GM19468 (cell line): ENCODE measurements around the gene IRX1.

Experiments used
- ATAC-seq: cut with Tn5 transposase; IDR thresholded peaks from one replicate; pipeline ENCODE4 v1.9.1; 2021; ENCODE audit warnings: mild to moderate bottlenecking, moderate library complexity, moderate number of reproducible peaks; ENCODE audit not compliant: unreplicated experiment; ENCODE audit errors: extremely low read depth

The IRX1 gene

DNA sequence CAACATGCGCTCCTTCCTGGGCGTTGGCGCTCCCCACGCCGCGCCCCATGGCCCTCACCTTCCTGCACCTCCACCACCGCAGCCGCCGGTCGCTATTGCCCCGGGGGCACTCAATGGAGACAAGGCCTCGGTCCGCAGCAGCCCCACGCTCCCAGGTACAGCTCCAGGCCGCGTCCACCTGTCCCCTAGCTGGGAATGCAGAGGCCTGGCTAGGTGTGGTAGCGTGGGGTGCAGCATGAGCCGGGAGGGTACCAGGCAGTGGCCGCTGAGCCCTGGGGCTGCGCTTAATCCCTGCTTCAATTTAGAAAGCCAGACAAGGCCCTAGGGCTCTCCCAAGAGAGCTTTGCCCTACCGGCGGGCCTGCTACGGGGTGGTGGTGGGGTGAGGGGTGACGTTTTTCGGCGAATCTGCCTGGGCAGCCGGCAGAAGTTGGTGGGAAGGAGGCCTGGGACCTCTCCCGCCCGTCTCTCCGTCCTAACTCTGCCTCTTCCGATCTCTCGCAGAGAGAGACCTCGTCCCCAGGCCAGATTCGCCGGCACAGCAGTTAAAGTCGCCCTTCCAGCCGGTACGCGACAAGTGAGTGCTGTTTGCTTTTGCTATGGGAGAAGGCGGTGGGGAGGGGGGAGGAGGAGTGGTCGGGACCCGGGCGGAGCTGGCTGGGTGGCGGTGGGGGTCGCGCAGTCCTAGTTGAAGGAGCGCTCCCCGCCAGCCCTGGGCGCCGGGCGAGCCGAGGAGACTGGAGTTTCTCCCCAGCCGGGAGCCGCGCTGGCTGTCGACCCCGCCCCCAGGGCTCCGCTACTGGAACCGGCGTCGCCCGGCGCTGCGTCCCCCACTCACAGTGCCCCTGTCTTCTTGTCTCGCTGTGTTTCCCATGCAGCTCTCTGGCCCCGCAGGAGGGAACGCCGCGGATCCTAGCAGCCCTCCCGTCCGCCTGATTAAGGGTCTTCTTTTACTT is 4.8 kb downstream of the IRX1 start:
- no peak for ATAC-seq

DNA sequence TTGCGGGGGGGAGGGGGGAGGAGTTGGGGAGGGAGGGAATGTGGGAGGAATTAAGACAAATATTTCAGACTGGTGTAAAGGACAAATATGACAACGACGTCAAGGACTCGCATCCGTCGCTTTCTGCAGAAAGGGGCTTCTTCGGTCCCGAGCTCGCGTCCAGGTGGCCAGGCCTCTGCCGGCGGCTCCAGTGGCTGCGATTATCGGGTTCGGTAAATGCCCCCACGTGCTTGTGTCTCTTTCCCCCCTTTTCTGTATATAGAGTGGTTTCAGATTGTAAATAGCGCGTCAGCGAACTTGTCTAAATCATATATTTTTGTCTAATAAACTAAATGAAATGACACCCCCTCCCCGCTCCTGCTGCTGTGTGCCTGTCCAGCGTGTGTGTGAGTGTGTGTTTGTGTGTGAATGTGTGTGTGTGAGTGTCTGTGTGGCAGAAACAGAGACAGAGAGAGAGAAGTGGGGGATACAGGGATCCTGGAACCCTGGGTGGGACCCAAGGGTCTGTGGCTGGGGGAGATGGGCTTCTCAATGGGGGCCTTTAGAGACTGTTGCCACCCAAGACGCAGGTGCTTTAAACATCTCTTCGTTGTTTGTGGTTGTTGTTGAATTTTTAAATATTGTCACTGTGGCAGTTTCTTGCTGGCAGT is 5.6 kb downstream of the IRX1 start:
- no peak for ATAC-seq

DNA sequence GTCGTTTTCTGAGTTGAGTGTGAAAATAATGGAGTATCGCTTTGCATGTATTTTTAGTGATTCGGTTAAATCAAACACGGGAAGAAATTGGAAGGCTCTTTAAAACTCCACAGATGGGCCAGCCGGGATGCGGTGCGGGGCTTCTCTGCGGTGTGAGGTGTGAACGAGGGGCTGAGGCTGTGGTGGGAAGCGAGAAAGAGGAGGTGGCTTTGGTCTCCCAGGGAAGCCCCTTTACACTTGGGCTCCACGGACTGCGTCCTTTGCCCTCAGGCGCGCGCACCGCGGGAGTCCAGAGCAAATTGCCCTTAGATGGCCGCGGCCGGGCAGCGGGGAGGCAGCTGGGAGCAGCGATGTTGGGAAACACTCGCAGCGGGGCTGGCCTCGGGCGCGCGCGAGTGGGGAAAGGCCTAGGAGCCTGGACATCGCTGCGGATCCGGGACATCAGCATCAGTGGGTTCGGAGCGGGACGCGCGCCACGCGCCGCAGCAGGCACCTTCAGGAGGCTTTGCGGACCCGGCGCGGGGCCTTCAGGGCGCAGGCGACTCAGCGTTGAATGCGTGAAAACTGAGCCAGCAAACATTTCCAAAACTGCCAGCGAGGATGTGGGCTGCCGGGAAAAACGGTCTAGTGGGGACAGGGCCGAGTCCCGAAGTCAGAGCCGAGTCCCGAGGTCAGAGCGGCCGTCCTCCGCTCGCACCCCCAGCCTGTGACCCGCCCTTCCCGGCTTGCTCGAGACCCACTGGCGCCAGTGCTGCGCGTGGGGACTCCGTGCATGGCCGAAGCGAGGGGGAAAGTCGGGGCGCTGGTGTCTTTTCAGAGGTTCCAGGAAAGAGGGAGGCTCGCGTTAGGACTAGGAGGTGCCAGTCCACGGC is 6.5 kb downstream of the IRX1 start:
- no peak for ATAC-seq

DNA sequence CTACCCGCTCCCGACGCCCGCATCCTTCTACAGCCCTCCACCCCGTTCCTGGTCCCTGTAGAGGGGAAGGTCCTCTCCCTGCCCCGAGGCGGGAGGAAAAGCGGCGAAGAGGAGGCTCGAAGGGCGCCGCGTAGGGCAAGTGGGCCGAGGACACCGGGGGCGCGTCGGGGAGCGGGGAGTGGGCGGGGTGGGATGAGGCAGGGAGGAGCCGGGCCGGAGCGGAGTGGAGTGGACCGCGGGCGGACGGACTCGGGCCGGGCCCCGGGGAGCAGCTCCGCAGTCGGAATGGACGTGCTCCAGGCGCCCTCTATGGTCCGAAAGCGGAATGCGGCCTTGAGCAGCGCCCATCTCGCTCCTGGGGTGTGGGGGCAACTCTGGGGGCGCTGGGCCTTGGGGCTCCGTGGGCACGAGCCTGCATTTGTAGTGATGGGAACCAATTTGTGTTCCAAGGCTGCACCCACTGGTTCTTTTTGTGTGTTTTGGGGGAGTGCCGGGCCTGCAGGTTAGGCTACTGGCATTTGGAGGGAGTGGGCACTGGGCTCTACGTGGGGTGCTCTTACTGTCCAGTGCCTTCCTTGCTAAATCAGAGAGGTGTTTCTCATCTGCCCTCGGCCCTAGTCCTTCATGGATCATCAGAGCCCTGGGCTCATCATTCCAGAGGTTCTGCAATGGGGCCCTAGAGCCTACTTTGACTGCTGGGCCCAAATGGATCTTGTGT is 7.3 kb downstream of the IRX1 start:
- no peak for ATAC-seq

DNA sequence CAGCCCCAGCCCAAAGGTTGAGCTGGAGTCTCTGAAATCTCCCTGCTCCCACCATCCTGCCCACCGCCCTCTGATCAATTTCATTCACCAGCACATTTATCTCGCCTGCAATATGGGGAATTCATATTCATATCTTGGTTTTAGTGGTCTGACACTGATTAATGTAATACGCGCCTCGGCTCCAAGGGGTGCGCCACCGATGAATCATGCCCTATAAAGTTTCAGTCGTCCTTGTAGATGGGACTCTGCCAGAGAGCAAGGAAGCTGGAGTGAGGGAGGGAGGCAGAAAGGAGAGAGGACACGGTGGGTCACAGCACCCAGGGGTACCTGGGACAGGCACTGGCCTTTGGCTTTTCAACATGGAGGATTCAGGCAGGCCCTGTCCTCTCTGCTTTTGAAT is 8.9 kb downstream of the IRX1 start:
- ATAC-seq: no peak

DNA sequence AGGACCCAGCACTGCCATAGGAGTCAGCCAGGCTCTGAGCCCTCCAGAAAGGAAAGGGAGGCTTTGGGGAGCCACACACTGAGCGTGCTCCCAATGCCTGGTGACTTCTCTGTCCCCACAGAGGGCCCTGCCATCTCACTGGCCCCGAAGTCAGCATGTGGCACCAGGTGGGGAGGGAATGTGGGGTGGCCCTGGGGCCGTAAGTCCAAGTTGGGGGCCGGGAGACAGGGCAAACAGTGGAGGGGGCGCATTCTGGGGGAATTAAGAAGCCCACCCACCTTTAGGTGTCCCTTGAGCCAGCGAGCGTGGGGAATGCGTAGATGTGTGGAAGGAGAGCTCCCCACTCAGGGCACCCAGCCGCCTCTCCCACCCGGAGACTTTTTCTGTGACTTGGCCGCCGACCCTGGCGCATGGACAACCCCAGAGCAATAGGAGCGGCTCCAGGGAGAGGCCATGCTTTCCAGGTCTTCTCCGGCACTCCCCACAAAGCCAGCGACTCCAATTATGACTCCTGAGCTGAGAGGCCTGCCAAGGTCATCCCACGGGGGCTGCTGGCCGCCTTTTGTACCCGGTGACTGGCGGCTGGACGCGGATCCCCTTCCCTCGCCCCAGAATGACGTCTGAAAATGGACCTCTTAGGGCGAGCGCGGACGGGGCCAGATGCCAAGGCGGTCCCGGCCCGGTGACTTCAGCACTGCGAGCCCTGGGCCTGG is 9.8 kb downstream of the IRX1 start:
- ATAC-seq: no peak

DNA sequence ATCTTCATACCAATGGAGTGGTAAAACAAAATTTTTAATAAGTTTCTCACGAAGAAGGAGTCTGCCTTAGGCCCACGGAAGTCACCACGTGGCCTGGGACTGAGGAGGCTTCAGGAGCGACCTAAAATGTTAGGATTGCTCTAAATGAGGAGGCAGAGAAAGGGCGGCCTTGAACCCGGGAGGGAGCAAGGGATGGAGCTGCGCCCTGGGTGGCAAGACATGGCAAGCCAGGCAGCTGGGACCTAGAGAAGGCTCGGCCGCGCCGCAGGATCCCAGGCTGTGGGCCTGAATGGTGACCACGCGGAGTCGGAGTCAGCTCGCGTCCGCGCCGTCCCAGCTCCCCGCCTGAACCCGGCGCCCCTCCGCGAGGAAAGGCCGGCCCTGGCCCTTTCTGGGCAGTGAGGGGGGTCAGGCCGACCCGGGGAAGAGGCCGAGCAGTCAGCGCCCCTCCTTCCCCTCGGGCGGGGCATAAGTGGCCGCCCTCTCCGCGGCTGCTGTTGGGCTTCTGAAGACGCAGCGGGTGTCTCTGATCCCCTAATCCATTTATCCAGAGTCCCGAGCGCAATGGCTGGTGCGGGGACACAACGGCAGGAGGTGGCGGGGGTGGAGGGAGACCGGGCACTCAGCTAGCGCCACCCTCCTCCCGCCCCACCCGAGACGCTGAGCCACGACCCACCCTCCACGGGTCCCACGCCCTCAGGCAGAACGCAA is 10.6 kb downstream of the IRX1 start:
- ATAC-seq: no peak

DNA sequence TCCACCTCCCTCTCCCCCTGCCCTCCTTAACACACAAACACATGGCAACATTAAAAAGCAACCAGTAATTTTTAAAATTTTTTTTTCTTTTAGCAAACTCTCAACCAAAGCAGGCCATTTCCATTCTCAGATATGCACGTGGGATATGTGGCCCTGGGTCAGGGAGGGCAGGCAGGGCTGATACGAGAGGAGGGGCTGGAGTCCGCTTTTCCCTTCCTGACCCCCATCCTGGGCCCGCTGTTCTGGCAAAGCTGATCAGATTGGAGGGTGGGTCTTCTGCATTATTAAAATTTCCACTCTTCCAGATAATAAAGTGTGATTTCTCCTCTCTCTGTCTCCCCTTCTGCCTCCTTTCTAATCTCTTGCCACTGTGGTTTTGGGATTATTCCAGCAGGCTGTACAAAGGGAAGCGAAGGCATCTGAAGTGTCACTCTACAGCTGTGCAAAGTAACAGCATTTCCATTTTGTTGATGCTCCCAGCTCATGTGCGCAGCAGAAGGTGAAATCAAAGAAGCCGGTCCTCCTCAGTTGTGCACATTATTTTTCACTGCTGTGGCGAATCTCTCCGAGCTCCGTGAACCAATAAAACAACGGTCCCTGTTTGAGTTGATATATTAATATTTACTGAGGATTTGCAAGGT is 12.0 kb downstream of the IRX1 start:
- no peak for ATAC-seq

DNA sequence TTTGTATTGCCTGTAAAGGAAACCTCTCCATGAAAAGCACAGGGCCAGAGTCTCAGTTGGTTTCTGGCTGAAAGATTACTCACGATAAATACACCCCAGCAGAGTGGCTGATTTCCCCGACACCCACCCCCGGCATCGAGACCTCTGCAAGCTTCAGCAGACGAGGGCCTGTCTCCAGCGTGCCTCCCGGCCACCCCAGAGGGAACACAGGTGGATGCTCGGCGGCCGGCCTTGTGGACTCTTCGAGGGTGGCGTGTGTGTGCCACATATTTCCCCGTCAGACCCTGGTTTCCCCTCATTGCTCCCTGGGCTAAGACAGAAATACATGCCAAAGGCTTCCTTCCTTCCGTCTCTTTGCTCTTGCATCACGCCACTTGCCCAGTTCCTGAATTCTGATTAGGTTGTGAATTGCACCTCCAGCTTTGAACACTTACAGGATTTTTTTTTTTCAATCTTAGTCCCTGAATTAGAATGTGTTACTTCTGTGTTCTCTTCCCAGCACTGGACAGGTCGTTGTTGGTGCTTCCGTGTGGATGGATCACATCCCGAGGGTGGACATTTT is 13.6 kb downstream of the IRX1 start:
- no peak for ATAC-seq

DNA sequence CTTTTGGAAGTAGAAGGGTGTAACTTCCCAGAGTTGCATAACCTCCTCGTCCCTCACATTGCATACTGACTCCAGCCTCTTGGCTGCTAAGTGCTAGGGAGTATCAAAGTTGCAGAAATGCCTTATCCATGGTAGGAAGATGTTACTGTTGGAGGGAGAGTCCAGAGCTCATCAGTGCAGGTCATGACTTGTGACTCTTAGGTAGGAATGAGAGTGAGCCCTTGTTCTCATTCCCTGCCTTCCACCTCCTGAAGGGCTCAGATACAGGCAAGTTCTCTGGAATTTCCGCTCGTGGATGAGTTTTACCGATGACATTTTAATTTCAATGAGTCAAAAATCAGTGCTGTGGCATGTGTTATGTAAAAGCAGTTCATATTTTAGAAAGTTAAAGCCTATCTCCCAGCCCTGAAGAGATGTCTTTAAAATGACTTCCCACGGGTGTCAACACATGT is 17.0 kb downstream of the IRX1 start:
- no peak for ATAC-seq

DNA sequence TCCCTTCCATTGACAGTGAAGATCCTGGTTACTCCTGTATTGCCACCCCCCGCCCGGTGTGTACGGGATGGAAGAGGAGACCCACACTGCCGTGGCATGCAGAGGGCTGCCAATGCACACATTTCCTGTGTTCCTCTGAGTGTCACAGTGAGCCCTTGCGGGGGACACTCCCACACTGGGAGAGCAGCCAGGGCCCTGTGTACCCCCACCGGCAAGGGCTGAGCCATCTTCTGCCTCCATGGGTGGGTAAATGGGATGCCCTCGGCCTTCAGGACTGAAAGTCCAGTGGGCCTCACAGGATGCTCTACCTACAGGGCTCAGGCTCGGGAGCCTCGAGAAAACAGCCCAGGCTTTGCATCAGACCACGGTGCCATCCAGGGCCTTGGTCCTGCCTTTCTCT is 18.1 kb downstream of the IRX1 start:
- no peak for ATAC-seq

DNA sequence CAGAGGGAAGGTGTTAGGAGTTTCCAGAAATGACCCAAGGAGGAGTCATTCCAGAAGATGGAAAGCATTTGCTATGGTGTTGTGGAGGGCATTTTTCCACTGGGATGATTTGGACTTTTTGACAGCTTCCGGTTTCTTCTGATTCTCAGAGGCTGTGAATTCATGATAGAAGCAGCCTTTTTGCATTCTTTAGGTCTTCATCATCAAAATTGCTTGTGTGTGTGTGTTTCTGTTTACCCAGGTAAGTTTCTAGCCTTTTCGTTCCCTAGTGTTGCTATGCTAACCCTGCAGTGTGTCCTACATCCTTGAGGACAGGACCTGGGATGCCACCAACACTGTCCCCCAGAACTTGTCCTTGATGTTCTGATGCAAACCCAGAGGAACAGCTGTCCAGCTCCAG is 19.6 kb downstream of the IRX1 start:
- no peak for ATAC-seq

DNA sequence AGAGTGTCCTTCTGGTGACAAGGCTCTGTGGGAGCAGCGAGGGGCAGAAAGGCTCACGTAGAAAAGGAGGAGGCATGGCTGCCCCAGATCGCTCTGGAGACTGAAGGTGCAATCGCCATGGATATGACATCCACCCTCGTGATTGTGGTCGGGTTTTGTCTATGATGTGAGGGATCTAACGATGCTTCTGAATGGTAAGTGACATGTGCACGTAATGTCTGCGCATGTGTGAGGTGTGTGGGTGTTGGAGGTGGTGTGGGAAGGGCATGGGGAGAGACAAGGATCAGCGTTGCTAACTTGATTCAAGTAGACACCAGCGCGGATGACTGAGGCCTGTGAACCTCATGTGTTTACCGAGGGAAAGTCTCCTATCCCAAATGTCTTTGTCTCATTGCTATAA is 20.2 kb downstream of the IRX1 start:
- no peak for ATAC-seq

DNA sequence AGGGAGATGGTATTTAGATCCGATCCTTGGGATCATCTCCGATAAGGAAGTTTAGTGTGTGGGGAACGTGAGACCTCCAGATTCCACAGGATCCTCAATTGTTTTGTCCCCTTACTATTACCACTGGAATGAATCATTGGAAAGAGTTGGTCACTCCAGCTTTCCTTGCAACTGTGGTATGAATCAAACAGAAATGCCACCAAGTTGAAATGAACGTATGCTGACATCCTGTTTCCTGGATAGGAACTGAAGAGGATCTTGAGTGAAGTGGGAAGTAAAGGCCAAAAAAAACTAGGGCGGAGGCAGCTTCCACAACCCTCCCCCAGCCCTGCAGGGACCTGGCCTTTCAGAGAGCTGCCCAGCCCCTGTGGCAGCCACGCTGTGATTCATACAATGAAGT is 23.9 kb downstream of the IRX1 start:
- no peak for ATAC-seq

DNA sequence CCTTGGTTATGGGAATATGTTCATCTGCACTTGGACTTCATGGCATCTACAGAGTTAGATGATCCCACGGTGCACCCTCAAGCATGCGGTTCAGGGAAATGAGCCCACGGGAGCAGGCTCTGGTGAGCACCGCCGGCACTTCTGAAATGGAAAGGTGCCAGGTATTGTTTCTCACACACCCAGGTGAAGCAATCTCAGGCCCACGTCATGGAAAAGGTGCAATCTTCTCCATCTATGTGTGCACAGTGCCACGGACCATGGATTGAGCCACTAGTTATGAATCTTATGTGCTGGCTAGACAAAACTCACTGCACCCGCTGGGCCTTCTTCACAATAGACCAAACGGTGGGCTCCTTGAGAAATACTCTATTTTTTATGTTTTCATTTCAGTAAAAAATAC is 27.3 kb downstream of the IRX1 start:
- ATAC-seq: no peak

DNA sequence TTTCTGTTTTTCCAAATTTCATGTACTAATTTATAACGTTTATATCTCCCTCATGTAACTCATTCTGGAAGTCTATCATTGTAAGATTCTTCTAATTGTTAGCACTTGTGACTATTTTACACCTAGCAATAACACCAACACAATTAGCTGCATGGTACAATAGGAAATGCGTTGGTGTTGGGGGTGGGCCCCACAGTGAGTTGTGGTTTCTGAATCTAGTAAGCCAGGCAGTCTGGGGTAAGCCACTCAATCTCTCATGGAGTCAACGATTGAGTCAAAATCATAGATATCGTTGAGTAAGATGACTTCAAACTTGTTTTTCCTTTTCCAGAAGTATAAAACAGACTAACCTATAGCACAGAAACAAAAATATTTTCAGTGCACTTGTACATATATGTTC is 30.0 kb downstream of the IRX1 start:
- ATAC-seq: no peak

DNA sequence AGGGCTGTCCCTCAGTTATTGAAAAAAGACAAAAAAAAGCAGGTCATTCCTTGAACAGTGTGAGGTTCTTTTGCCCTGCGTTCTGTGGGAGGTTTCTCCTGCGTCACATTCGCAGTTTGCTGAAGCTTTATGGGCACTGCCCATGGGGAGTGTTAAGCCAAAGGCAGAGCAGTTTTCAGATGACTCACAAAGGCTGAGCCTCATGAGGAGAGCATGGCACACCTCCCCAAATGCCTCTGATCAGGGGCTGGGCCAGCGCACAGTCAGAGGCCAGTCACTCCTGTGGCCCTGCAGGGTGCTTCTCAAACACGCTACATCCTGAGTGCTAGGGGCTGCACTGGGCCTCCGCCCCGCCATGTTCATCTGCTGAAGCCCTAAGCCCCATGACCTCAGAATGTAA is 38.4 kb downstream of the IRX1 start:
- no peak for ATAC-seq

DNA sequence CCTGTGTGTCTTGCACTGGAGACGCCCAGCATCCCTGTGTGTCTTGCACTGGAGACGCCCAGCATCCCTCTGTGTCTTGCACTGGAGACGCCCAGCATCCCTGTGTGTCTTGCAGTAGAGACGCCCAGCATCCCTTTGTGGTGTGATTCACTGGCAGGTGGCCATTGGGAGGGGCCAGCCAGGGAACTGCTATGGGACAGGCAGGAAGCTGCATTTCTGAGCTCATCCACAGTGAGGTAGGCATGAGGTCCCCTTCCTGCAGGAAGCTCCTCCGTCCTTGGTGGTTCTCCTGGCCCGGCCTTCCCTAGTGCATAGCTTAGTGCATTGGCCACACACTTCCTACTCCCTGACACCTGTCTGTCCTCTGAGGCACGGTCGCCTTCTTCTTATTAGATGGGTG is 43.5 kb downstream of the IRX1 start:
- ATAC-seq: no peak
